ENCODE data around the gene CEP164. TPM values are rescaled to one million over a fixed set of nuclear protein-coding genes. Genes with fewer than 3 reads are reported as not detected.

CEP164 gene
- total and polyA plus RNA-seq, 2 of the 4 experiments (the other 2 are of a cell fraction) = 23.3 to 26.9 TPM

DNA sequence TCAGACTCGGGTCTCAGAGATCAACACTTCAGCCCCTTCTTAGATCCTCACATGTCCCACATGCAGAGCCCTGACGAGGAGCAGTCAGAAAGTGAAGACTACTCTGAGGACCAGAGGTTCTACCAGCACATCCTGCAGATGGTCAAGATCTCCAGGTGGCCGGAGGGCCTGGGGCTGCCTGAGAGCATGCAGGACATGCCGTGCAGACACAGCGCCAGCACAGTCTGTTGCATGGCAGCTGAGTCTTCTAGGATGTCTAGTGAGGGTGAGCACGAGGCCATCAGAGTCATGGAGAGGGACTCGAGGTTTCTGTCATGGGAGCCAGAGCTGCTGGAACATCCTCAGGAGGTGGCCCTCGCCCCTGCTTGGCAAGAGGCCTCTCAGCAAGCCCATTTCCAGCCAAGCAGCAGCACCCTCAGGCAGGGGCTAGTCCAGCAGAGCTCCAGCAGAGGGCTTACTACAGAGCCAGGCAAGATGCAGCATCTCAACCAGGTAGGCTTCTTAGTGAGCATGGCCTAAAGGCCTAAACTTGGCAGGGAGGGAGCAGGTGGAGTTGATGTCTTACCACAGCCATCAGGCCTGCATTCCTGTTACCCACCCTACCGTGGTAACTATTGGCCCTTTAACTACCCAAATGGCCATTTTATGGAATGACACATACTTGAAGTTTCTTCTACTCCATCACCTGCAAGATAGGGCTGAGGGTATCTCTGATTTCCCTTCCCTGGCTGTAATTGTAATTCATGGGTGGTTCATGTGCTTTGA is 28.7 kb downstream of the CEP164 start:
- Histone ChIP-seq H4K5ac (ENCODE audit: low read depth, low read length) (no peak overlapping the region), H3K4me3 (ENCODE audit: insufficient read depth, low read depth, low read length) (no peak overlapping the region), H3K79me1 (ENCODE audit: low read depth in 1 of 2, low read length in 2 of 2) (peaks cover 0 to 23% of the 10 kb centered on the region in 2 experiments; a peak in 2 of 4 replicates), H3K4me2 (ENCODE audit: low read depth, low read length) (no peak overlapping the region), H2BK15ac (ENCODE audit: low read depth, low read length) (no peak overlapping the region), H2BK120ac (ENCODE audit: low read depth, low read length) (no peak overlapping the region), H4K8ac (ENCODE audit: low read depth in 2 of 2, low read length in 2 of 2) (no peak overlapping the region), H4K20me1 (ENCODE audit: insufficient read depth, low read length) (0 out of 2 replicates have a peak, but pooled peaks cover 3% of the 10 kb centered on the region), H3K56ac (ENCODE audit: extremely low read depth, insufficient read depth, low read length) (no peak overlapping the region), H2AK5ac (ENCODE audit: low read depth, low read length) (no peak overlapping the region), H3K9me1 (ENCODE audit: insufficient read depth, low read length) (no peaks in the 10 kb centered on the region; the same call in 1 of the 2 replicates), H3K9me3 (ENCODE audit: control insufficient read depth, insufficient read depth, low read length) (no peaks in the 10 kb centered on the region), H4K91ac (ENCODE audit: insufficient read depth, low read depth, low read length) (no peak overlapping the region), H3K27ac (ENCODE audit: insufficient read depth, low read length) (no peak overlapping the region), H2AFZ (replicated peaks; ENCODE audit: low read length, poor library complexity) (no peak overlapping the region), H3K9ac (ENCODE audit: low read depth, low read length) (no peak overlapping the region), H2AK9ac (replicated peaks; ENCODE audit: low read depth, low read length, poor library complexity) (no peak overlapping the region), H3K36me3 (ENCODE audit: control insufficient read depth, insufficient read depth, low read length) (peaks cover 46% of the 10 kb centered on the region), H3K14ac (replicated peaks; ENCODE audit: low read depth, low read length) (no peak overlapping the region), H3K4me1 (ENCODE audit: control insufficient read depth, insufficient read depth, low read length) (no peaks in the 10 kb centered on the region), H2BK5ac (ENCODE audit: low read depth, low read length, poor library complexity, severe bottlenecking) (no peak overlapping the region), H2BK20ac (ENCODE audit: low read depth, low read length) (no peak overlapping the region), H3K18ac (ENCODE audit: low read depth, low read length) (no peak overlapping the region), H3K4ac (ENCODE audit: low read depth, low read length) (no peak overlapping the region), H3K27me3 (ENCODE audit: control insufficient read depth, insufficient read depth, low read length) (no peaks in the 10 kb centered on the region), H3K23ac (ENCODE audit: low read depth, low read length) (no peak overlapping the region)
- dilution Hi-C loops (cut with HindIII; ENCODE audit: low sequenced_read_pairs, unreplicated experiment) = no loop called here
- TF ChIP-seq CHD1 (IDR thresholded peaks at IDR 0.05; ENCODE audit: low read depth, low read length) = no peak
- in situ Hi-C loops (cut with MboI; ENCODE audit: low sequenced_read_pairs) = loop anchor here (25.0 kb wide), 1 partner anchor 1006 kb away; the partner anchor contains the start of gene UBE4A
- DNase-seq = no peak
- intact Hi-C loops (cut with micrococcal nuclease) = no loop called here
- ChIA-PET CTCF (interaction anchor here (1.3 kb wide), 1 partner anchor 9 kb away, joined by 3 read pairs; no protein-coding TSS in a partner anchor), POLR2A (ENCODE audit: unreplicated experiment) (interaction anchor here (0.6 kb wide), 1 partner anchor 21 kb away, joined by 5 read pairs; no protein-coding TSS in a partner anchor)
- no peak for ATAC-seq (ENCODE audit: low read depth)
- WGBS, 2 experiments (ENCODE audit: extremely low coverage in 2 of 2, insufficient read length in 1 of 2) = 97% methylated on average over 5 of the region's 9 CpGs; no CpG with 5 or more reads in 1 of the 2 experiments
- BruUV-seq (replicated peaks) = no TSS peak

Measured in IMR-90 (cell line).